Right ventricle myocardium inferior (tissue), 1 donor: ENCODE data around the gene NEGR1. TPM values are rescaled to one million over a fixed set of nuclear protein-coding genes. Genes with fewer than 3 reads are reported as not detected.

Experiments used
- ATAC-seq: fragments of 200-7000 bp; cut with Tn5 transposase; one replicate; pipeline ENCODE4 v1.9.1; 2020; ENCODE audit warnings: mild to moderate bottlenecking, moderate library complexity
- DNase-seq: peaks from one replicate; pipeline ENCODE4 v3.0.0; 2021; ENCODE audit errors: missing footprints
- intact Hi-C: fragments of 100-400 bp; cut with DNase I; formaldehyde crosslinking; loops from one replicate; pipeline ENCODE4 v1.11.0; 2022
- total RNA-seq: library from RNA; stranded (reverse); fragmentation: NEBNext Ultra II Directional; extraction: Animal tissue kit (Norgen Biotek cat#: 25700); gene quantifications from one replicate; pipeline ENCODE4 v1.2.1, GENCODE V29; 2021
- donor health status: DM: no; HTN: yes; CAD: no; lungs with severe emphysema.

The NEGR1 gene
- total RNA-seq, 1 donor from 2014 or later: 15.2 TPM

GRCh38 chr1:72006092-72006491 lies 276.2 kb downstream of the NEGR1 start:
- DNase-seq (no peak), ATAC-seq (no peak)
- intact Hi-C loops: no loop called here

GRCh38 chr1:72003092-72003491 lies 279.2 kb downstream of the NEGR1 start:
- intact Hi-C loops: no loop called here
- ATAC-seq (no peak), DNase-seq (no peak)

- intact Hi-C loops: no loop called here
- DNase-seq: no peak
- no peak for ATAC-seq
Observed at GRCh38 chr1:72000809-72001208, 281.5 kb downstream of the NEGR1 start.

- no peak for ATAC-seq
- no peak for DNase-seq
- intact Hi-C loops: no loop called here
Observed at GRCh38 chr1:71994646-71995045, 287.7 kb downstream of the NEGR1 start.

GRCh38 chr1:71987181-71987580 lies 295.2 kb downstream of the NEGR1 start:
- intact Hi-C loops: no loop called here
- peak; percentile 48 for ATAC-seq
- DNase-seq: no peak

GRCh38 chr1:71986160-71986559 lies 296.2 kb downstream of the NEGR1 start:
- ATAC-seq: peak; percentile 28
- no peak for DNase-seq

GRCh38 chr1:71980556-71980955 lies 301.8 kb downstream of the NEGR1 start:
- DNase-seq (no peak), ATAC-seq (no peak)
- intact Hi-C loops: no loop called here

More at GRCh38 chr1:71986160-71986559, 296.2 kb downstream of the NEGR1 start:
- intact Hi-C loops: no loop called here

GRCh38 chr1:71979882-71980281 lies 302.5 kb downstream of the NEGR1 start:
- intact Hi-C loops: no loop called here
- ATAC-seq: no peak

GRCh38 chr1:71967670-71968069 lies 314.7 kb downstream of the NEGR1 start:
- DNase-seq: no peak
- intact Hi-C loops: no loop called here
- ATAC-seq: no peak

More at GRCh38 chr1:71979882-71980281, 302.5 kb downstream of the NEGR1 start:
- no peak for DNase-seq

- intact Hi-C loops: no loop called here
- no peak for DNase-seq
- ATAC-seq: no peak
Observed at GRCh38 chr1:71964188-71964587, 318.2 kb downstream of the NEGR1 start.

- intact Hi-C loops: no loop called here
- ATAC-seq (peak; percentile 46), DNase-seq (no peak)
Observed at GRCh38 chr1:71956613-71957285, 325.6 kb downstream of the NEGR1 start.

GRCh38 chr1:71950579-71950978 lies 331.8 kb downstream of the NEGR1 start:
- no peak for ATAC-seq
- intact Hi-C loops: no loop called here
- no peak for DNase-seq

GRCh38 chr1:71949681-71950080 lies 332.7 kb downstream of the NEGR1 start:
- DNase-seq (no peak), ATAC-seq (no peak)
- intact Hi-C loops: no loop called here

GRCh38 chr1:71948561-71948960 lies 333.8 kb downstream of the NEGR1 start:
- intact Hi-C loops: no loop called here
- DNase-seq (no peak), ATAC-seq (no peak)

GRCh38 chr1:71944006-71944405 lies 338.3 kb downstream of the NEGR1 start:
- intact Hi-C loops: no loop called here
- ATAC-seq (no peak), DNase-seq (no peak)

- DNase-seq (no peak), ATAC-seq (no peak)
- intact Hi-C loops: no loop called here
Observed at GRCh38 chr1:71940261-71940660, 342.1 kb downstream of the NEGR1 start.

GRCh38 chr1:71930511-71930910 lies 351.8 kb downstream of the NEGR1 start:
- DNase-seq (no peak), ATAC-seq (no peak)
- intact Hi-C loops: no loop called here

GRCh38 chr1:71921935-71922559 lies 360.3 kb downstream of the NEGR1 start:
- intact Hi-C loops: no loop called here
- DNase-seq (no peak), ATAC-seq (no peak)

- no peak for DNase-seq
- ATAC-seq: no peak
- intact Hi-C loops: no loop called here
Observed at GRCh38 chr1:71921204-71921603, 361.1 kb downstream of the NEGR1 start.

GRCh38 chr1:71920556-71920955 lies 361.8 kb downstream of the NEGR1 start:
- intact Hi-C loops: no loop called here
- ATAC-seq (no peak), DNase-seq (no peak)
